GM06990 (cell line): ENCODE data around the gene B3GNT9.

Experiments used
- DNase-seq: peaks from one replicate; pipeline ENCODE4 v3.0.0-alpha.2; 2011; ENCODE audit not compliant: insufficient read length; ENCODE audit errors: extremely low read depth
- H3K27me3 ChIP-seq: replicated peaks from 2 replicates; pipeline ENCODE4 v1.6.0; 2011; ENCODE audit warnings: low read length; ENCODE audit not compliant: control insufficient read depth, insufficient read depth
- H3K36me3 ChIP-seq: 2 replicates; pipeline ENCODE4 v1.5.1; 2011; ENCODE audit warnings: low read length; ENCODE audit not compliant: control insufficient read depth, insufficient read depth
- H3K4me3 ChIP-seq: replicated peaks from 2 replicates; pipeline ENCODE4 v1.5.1; 2011; ENCODE audit warnings: low read depth, mild to moderate bottlenecking, control low read depth, low read length
- CTCF ChIP-seq: IDR thresholded peaks from 2 replicates; pipeline ENCODE4 v1.5.1; 2011; ENCODE audit warnings: low read length, control low read depth, mild to moderate bottlenecking, inconsistent platforms; ENCODE audit not compliant: insufficient read depth, poor library complexity, severe bottlenecking

The B3GNT9 gene

GRCh38 chr16:67197704-67198103, 46.9 kb upstream of the B3GNT9 start:
- Histone ChIP-seq H3K27me3 (no peaks in the 10 kb centered on the region), H3K36me3 (peaks cover 61% of the 10 kb centered on the region), H3K4me3 (no peak overlapping the region)
- no peak for TF ChIP-seq CTCF
- no peak for DNase-seq

- H3K36me3 ChIP-seq = peaks cover 54% of the 10 kb centered on the region
- no peaks in the 10 kb centered on the region for H3K27me3 ChIP-seq
- TF ChIP-seq CTCF = no peak
- DNase-seq = no peak
- H3K4me3 ChIP-seq = no peak overlapping the region
These were observed 46.1 kb upstream of the B3GNT9 start for GRCh38 chr16:67196881-67197280.

- no peak for TF ChIP-seq CTCF
- no peak overlapping the region for H3K4me3 ChIP-seq
- no peak for DNase-seq
- H3K27me3 ChIP-seq = no peaks in the 10 kb centered on the region
- peaks cover 47% of the 10 kb centered on the region for H3K36me3 ChIP-seq
These were observed 44.9 kb upstream of the B3GNT9 start for GRCh38 chr16:67195676-67196075.

GRCh38 chr16:67194260-67194659, 43.5 kb upstream of the B3GNT9 start:
- DNase-seq = no peak
- H3K36me3 ChIP-seq = peaks cover 40% of the 10 kb centered on the region
- no peak overlapping the region for H3K4me3 ChIP-seq
- TF ChIP-seq CTCF = no peak
- no peaks in the 10 kb centered on the region for H3K27me3 ChIP-seq

- Histone ChIP-seq H3K27me3 (no peaks in the 10 kb centered on the region), H3K4me3 (peak overlapping the region; percentile 100), H3K36me3 (peaks cover 38% of the 10 kb centered on the region)
- TF ChIP-seq CTCF = no peak
- DNase-seq = no peak
These were observed 42.7 kb upstream of the B3GNT9 start for GRCh38 chr16:67193536-67193935.

GRCh38 chr16:67192781-67193361, 42.1 kb upstream of the B3GNT9 start:
- H3K4me3 ChIP-seq = peak overlapping the region; percentile 100
- no peaks in the 10 kb centered on the region for H3K27me3 ChIP-seq
- no peak for TF ChIP-seq CTCF
- H3K36me3 ChIP-seq = peaks cover 32% of the 10 kb centered on the region
- no peak for DNase-seq
